Measurements from ENCODE around the gene GPR42.

DNA sequence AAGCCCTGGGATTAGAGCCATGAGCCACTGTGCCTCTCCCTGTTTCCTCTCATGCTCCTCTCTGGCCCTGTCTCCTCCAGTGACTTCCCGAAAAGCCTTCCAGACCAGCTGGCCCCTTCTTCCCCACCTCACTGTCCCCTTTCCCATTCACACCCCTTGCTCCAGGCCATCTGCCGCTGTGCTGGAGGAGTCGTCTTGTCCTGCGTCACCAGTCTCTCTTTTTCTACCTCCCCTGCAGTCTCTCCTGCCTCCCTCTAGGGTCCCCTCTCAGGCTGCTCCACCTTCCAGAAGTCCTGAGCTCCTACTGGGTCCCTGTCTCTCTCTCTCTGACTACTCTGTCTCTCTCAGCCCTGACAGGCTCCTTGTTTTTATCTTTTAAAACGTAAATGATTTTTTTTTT, 28.4 kb upstream of the GPR42 start:
- TF ChIP-seq POLR2A (IDR thresholded peaks at IDR 0.05; ENCODE audit: borderline replicate concordance, extremely low read depth, insufficient read depth, insufficient read length) (no peak), ELF1 (IDR thresholded peaks at IDR 0.05; ENCODE audit: borderline replicate concordance, low read depth) (no peak), JUND (IDR thresholded peaks at IDR 0.05) (no peak), EGR1 (IDR thresholded peaks at IDR 0.05; ENCODE audit: low read depth) (no peak), YY1 (IDR thresholded peaks at IDR 0.05; ENCODE audit: extremely low read depth, insufficient replicate concordance, low read depth, low read length) (no peak), SIN3A (IDR thresholded peaks at IDR 0.05; ENCODE audit: low read depth) (no peak), RAD21 (IDR thresholded peaks at IDR 0.05; ENCODE audit: low read depth) (no peak), ZNF274 (IDR thresholded peaks at IDR 0.05; ENCODE audit: low read depth, low read length) (no peak), TCF7L2 (IDR thresholded peaks at IDR 0.05; ENCODE audit: borderline replicate concordance, extremely low read depth, insufficient read depth, insufficient read length) (no peak)
- TF ChIP-seq, protein P1, sequence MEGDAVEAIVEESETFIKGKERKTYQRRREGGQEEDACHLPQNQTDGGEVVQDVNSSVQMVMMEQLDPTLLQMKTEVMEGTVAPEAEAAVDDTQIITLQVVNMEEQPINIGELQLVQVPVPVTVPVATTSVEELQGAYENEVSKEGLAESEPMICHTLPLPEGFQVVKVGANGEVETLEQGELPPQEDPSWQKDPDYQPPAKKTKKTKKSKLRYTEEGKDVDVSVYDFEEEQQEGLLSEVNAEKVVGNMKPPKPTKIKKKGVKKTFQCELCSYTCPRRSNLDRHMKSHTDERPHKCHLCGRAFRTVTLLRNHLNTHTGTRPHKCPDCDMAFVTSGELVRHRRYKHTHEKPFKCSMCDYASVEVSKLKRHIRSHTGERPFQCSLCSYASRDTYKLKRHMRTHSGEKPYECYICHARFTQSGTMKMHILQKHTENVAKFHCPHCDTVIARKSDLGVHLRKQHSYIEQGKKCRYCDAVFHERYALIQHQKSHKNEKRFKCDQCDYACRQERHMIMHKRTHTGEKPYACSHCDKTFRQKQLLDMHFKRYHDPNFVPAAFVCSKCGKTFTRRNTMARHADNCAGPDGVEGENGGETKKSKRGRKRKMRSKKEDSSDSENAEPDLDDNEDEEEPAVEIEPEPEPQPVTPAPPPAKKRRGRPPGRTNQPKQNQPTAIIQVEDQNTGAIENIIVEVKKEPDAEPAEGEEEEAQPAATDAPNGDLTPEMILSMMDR (IDR thresholded peaks at IDR 0.05 in 2 of 3, conservative IDR thresholded peaks at IDR 0.05 in 1 of 3; ENCODE audit: borderline replicate concordance in 1 of 3, insufficient read depth in 1 of 3, low read depth in 2 of 3, low read length in 2 of 3): no peak
